ENCODE data around the gene ZNF716. TPM values are rescaled to one million over a fixed set of nuclear protein-coding genes. Genes with fewer than 3 reads are reported as not detected.
"Not testable (repeated sequence)": the region's sequence is repeated elsewhere in the genome, so short reads cannot be mapped to it uniquely, and the experiment has no call there.

Gene ZNF716
- not detected for total RNA-seq

DNA sequence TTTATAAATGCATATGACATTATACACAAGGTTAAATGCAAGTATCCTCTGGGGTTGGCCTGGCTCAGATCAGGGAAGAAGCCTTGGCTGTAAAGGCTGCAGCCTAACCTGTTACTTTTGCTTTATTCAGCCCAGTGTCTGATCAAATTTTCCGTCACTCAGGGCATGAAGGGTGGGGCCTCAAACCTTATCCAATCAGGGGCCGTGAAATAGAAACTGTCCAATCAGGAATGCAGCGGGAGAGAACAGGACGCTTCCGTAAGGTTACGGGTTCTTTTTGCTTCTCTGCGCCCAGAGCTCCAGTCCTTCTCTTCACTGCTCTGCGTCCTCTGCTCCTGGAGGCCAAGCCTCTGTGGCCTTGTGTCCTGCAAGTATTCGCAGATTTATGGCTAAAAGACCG lies at the start of gene ZNF716:
Gene ZNF716 (plus strand): TSS at position 274 of the 400 bp plus-strand sequence. CDS start 112 bp downstream, at position 386.
- no peak for DNase-seq (ENCODE audit: low spot score in 2 of 2)
- Histone ChIP-seq H3K4me3 (no peak within 1 kb of the TSS), H3K27me3 (no peaks in the 10 kb centered on the region), H3K36me3 (no peaks in the 10 kb centered on the region), H3K9me3 (peaks cover 13 to 50% of the 10 kb centered on the region in 2 donors), H3K27ac (no peak within 1 kb of the TSS), H3K4me1 (no peaks in the 10 kb centered on the region)
- no peak for TF ChIP-seq POLR2A (IDR thresholded peaks at IDR 0.05)
- intact Hi-C loops (cut with DNase I; ENCODE audit: low total_unique reads) = no loop called here

DNA sequence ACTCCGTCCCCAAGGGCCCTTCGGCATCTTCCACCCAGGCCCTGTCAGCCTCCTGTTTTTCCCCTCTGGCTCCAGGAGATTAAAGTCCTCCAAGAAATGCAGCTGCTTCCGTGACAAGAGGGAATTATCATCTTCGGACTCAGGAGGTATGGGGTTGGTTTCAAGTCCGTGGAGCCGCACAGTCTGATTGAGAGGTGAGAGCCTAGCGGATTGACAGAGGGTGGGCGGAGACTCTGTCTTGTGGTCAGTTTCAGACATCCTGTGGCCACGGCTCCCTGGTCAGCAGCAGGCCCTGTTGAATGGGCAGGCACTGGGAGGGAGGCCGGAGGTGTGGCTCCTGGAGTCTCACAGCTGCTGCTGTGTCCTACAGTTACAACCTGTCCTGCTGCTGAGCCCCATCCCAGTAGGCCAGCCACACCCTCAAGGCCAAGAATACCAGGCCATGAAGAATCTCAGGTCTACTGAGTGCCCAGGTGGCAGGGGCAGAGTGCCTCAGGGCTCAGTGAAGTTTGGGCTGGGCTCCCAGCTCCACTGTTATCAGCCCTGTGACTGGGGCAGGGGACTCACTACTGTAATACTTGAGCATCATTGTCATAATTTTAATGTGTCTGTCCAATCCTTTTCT lies 49.3 kb upstream of the ZNF716 start:
- intact Hi-C loops (cut with DNase I; ENCODE audit: low total_unique reads) = no loop called here
- no peak for DNase-seq (ENCODE audit: low spot score in 2 of 2)
- Histone ChIP-seq H3K4me3 (no peak overlapping the region), H3K27ac (no peak overlapping the region), H3K9me3 (peaks cover 35 to 71% of the 10 kb centered on the region in 2 donors), H3K36me3 (no peaks in the 10 kb centered on the region), H3K4me1 (no peaks in the 10 kb centered on the region), H3K27me3 (no peaks in the 10 kb centered on the region)
- TF ChIP-seq POLR2A (IDR thresholded peaks at IDR 0.05) = no peak
- TF ChIP-seq, protein P1, sequence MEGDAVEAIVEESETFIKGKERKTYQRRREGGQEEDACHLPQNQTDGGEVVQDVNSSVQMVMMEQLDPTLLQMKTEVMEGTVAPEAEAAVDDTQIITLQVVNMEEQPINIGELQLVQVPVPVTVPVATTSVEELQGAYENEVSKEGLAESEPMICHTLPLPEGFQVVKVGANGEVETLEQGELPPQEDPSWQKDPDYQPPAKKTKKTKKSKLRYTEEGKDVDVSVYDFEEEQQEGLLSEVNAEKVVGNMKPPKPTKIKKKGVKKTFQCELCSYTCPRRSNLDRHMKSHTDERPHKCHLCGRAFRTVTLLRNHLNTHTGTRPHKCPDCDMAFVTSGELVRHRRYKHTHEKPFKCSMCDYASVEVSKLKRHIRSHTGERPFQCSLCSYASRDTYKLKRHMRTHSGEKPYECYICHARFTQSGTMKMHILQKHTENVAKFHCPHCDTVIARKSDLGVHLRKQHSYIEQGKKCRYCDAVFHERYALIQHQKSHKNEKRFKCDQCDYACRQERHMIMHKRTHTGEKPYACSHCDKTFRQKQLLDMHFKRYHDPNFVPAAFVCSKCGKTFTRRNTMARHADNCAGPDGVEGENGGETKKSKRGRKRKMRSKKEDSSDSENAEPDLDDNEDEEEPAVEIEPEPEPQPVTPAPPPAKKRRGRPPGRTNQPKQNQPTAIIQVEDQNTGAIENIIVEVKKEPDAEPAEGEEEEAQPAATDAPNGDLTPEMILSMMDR (IDR thresholded peaks at IDR 0.05) = no peak
- TF ChIP-seq POLR2AphosphoS5 (IDR thresholded peaks at IDR 0.05) = no peak

DNA sequence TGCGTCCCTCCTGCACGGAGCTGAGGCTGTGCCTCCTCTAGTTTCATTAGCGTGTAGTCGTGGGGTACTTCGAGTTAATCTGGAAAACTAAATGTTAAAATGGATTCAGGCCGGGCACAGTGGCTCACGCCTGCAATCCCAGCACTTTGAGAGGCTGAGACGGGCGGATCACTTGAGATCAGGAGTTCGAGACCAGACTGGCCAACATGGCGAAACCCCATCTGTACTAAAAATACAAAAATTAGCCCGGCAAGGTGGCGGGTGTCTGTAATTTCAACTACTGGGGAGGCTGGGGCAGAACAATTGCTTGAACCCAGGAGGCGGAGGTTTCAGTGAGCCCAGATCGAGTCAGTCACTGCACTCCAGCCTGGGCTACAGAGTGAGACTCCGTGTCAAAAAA lies 46.9 kb upstream of the ZNF716 start:
- intact Hi-C loops (cut with DNase I; ENCODE audit: low total_unique reads); H3K27ac ChIP-seq; DNase-seq (ENCODE audit: low spot score in 2 of 2); H3K27me3 ChIP-seq; H3K4me1 ChIP-seq; H3K36me3 ChIP-seq; H3K4me3 ChIP-seq: not testable (repeated sequence)
- H3K9me3 ChIP-seq = peaks cover 31 to 65% of the 10 kb centered on the region in 2 donors

DNA sequence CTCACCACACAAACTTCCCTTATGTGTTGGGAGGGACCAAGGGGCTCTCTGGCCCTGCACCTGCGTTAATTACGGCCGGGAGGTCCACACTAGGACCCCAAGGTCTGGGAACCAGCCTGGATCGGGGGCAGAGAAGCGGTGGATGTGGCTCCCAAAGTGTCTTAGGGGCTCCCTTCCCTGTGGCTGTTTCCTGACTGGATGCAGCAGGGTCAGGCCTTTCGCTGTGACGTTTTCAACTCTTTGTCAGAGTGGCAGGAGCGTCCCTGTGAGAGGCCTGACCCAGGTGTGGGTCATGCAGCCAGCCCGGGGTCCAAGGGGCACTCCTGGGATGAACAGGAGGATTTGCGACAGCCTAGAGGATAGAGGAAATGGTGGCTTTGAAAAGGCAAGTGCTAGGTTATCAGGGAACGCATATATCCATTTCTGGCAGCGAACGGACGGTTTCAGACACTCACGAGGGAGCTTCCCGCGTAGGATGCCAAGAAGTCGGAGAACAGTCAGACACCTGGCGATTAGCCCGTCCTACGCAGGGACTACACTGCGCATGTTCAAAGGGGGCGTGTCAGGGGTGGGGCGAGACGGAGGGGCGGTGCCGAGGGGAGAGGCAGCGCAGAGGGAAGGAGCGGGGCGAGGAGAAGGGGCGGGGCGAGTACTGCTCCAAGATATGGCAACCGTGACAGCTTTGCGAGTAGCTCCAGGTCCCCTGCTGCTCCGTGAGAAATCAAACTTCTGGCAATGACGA lies 46.2 kb upstream of the ZNF716 start:
- Histone ChIP-seq H3K36me3 (no peaks in the 10 kb centered on the region), H3K27me3 (no peaks in the 10 kb centered on the region), H3K9me3 (peaks cover 24 to 58% of the 10 kb centered on the region in 2 donors), H3K27ac (no peak overlapping the region), H3K4me3 (peak overlapping the region in 2 of 3 donors; percentile 21 to 47), H3K4me1 (no peaks in the 10 kb centered on the region)
- intact Hi-C loops (cut with DNase I; ENCODE audit: low total_unique reads) = no loop called here
- DNase-seq (ENCODE audit: low spot score in 2 of 2) = peak in 1 of 2 donors; percentile 21
- TF ChIP-seq POLR2A (IDR thresholded peaks at IDR 0.05) (no peak), POLR2AphosphoS5 (IDR thresholded peaks at IDR 0.05) (no peak)
- TF ChIP-seq, protein P1 (IDR thresholded peaks at IDR 0.05) = no peak

DNA sequence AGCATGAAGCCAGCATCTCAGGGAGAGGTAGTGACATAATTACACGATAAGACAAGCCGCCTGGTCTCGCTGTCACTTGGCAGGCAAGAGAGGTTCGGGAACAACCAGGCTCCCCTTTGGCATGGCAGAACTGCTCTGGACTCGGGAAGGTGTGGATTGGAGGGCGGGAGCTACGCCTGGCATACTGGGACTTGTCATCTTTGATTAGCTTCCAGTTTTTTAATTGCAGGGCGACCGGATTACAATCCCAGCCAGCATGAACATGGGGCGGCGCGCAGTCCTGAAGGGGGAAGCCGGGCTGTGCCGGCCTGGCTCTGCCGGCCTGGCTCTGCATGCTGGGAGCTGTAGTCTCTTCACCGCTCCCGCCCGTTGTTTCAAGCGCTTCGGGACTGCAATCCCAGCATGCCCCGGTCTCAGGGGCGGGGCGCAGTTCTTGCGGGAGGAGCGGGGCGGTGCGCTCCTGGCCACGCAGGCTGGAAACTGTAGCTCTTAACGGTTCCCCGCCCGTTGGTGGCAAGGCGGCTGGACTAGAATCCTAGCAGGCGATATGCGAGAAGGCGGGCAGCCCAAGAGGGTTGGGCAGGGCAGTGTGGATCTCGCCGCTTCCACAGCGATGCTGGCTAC lies 45.5 kb upstream of the ZNF716 start:
- Histone ChIP-seq H3K27ac (no peak overlapping the region), H3K9me3 (peaks cover 22 to 52% of the 10 kb centered on the region in 2 donors), H3K4me1 (no peaks in the 10 kb centered on the region), H3K4me3 (peak overlapping the region in 2 of 3 donors; percentile 21 to 47), H3K27me3 (no peaks in the 10 kb centered on the region), H3K36me3 (no peaks in the 10 kb centered on the region)
- intact Hi-C loops (cut with DNase I; ENCODE audit: low total_unique reads) = no loop called here
- TF ChIP-seq POLR2AphosphoS5 (IDR thresholded peaks at IDR 0.05) (no peak), POLR2A (IDR thresholded peaks at IDR 0.05) (no peak)
- TF ChIP-seq, protein P1 (IDR thresholded peaks at IDR 0.05) = no peak
- DNase-seq (ENCODE audit: low spot score in 2 of 2) = peak in 1 of 2 donors; percentile 27

DNA sequence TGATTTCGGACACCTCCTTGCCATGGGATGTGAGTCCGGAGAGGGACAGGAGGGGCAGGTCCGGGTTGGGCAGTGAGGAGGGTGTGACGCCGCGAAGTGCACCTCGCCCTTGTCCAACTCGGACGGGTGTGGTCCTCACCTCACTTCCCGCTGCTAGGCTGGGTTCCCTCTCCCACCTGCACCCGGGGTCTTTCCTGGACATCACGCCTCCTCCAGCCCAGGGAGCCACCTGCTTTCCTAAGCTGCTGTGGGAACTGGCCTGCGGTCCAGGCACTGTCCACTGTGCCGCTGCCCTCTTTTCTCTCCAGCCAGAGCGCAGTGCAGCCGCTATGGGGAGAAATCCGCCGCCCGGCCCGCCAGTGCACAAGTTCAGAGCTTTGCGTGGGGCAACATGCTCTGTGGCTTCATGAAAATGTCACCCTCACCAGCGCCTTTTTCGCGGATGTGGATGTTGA lies 45.0 kb upstream of the ZNF716 start:
- intact Hi-C loops (cut with DNase I; ENCODE audit: low total_unique reads) = no loop called here
- Histone ChIP-seq H3K36me3 (no peaks in the 10 kb centered on the region), H3K4me1 (no peaks in the 10 kb centered on the region), H3K9me3 (peaks cover 19 to 46% of the 10 kb centered on the region in 2 donors), H3K4me3 (peak overlapping the region in 1 of 3 donors; percentile 47), H3K27me3 (no peaks in the 10 kb centered on the region), H3K27ac (no peak overlapping the region)
- TF ChIP-seq, protein P1 (IDR thresholded peaks at IDR 0.05) = no peak
- no peak for TF ChIP-seq POLR2AphosphoS5 (IDR thresholded peaks at IDR 0.05)
- no peak for TF ChIP-seq POLR2A (IDR thresholded peaks at IDR 0.05)
- DNase-seq (ENCODE audit: low spot score in 2 of 2) = no peak
